SJCRH30 (cell line): ENCODE data around the gene AP3B2. TPM values are rescaled to one million over a fixed set of nuclear protein-coding genes. Genes with fewer than 3 reads are reported as not detected.

ENCODE experiments used
- DNase-seq, 2 experiments: peaks; one replicate each; pipeline ENCODE4 v3.0.0-alpha.2; 2015 to 2020
- H3K27ac ChIP-seq: fragments of 250-450 bp; sonication (Bioruptor Pico); 2 replicates; pipeline ENCODE4 v1.5.1; 2020; ENCODE audit warnings: mild to moderate bottlenecking, moderate library complexity
- H3K27me3 ChIP-seq: fragments of 250-450 bp; sonication (Bioruptor Pico); 2 replicates; pipeline ENCODE4 v1.5.1; 2020; ENCODE audit warnings: mild to moderate bottlenecking, moderate library complexity
- H3K36me3 ChIP-seq: fragments of 250-450 bp; sonication (Bioruptor Pico); 2 replicates; pipeline ENCODE4 v1.5.1; 2020; ENCODE audit warnings: mild to moderate bottlenecking, moderate library complexity
- H3K4me1 ChIP-seq: fragments of 250-450 bp; sonication (Bioruptor Pico); 2 replicates; pipeline ENCODE4 v1.5.1; 2020; ENCODE audit warnings: mild to moderate bottlenecking, moderate library complexity
- H3K4me3 ChIP-seq: fragments of 250-450 bp; sonication (Bioruptor Pico); 2 replicates; pipeline ENCODE4 v1.5.1; 2020; ENCODE audit warnings: mild to moderate bottlenecking, moderate library complexity
- H3K9me3 ChIP-seq: fragments of 250-450 bp; sonication (Bioruptor Pico); replicated peaks from 2 replicates; pipeline ENCODE4 v1.5.1; 2020; ENCODE audit warnings: mild to moderate bottlenecking, moderate library complexity
- total RNA-seq: library from RNA; depleted of rRNA; stranded (reverse); fragments of >200 nt; shearing (Covaris generic); gene quantifications from 2 replicates; pipeline ENCODE4 v1.2.3, GENCODE V29; 2014; rRNA removed

AP3B2 gene
- total RNA-seq, 1 experiment from 2014 or later: not detected

- H3K4me3 ChIP-seq: no peak overlapping the region
- 0 out of 2 replicates have a peak, but pooled peaks cover 4% of the 10 kb centered on the region for H3K27me3 ChIP-seq
- DNase-seq: no peak
- no peaks in the 10 kb centered on the region for H3K4me1 ChIP-seq
- H3K9me3 ChIP-seq: no peaks in the 10 kb centered on the region
- no peak overlapping the region for H3K27ac ChIP-seq
- no peaks in the 10 kb centered on the region for H3K36me3 ChIP-seq
Measured at GRCh38 chr15:82624438-82624837, 85.2 kb downstream of the AP3B2 start.

- Histone ChIP-seq H3K27me3 (0 out of 2 replicates have a peak, but pooled peaks cover 4% of the 10 kb centered on the region), H3K27ac (no peak overlapping the region), H3K4me1 (no peaks in the 10 kb centered on the region), H3K9me3 (no peaks in the 10 kb centered on the region), H3K36me3 (no peaks in the 10 kb centered on the region), H3K4me3 (no peak overlapping the region)
- DNase-seq: no peak
Measured at GRCh38 chr15:82624008-82624407, 85.7 kb downstream of the AP3B2 start.

GRCh38 chr15:82621970-82622369 is 87.7 kb downstream of the AP3B2 start:
- Histone ChIP-seq H3K36me3 (no peaks in the 10 kb centered on the region), H3K27ac (no peak overlapping the region), H3K4me1 (no peaks in the 10 kb centered on the region), H3K27me3 (0 out of 2 replicates have a peak, but pooled peaks cover 8% of the 10 kb centered on the region), H3K4me3 (no peak overlapping the region), H3K9me3 (no peaks in the 10 kb centered on the region)
- no peak for DNase-seq

- 0 out of 2 replicates have a peak, but pooled peaks cover 4% of the 10 kb centered on the region for H3K27me3 ChIP-seq
- H3K27ac ChIP-seq: no peak overlapping the region
- H3K4me1 ChIP-seq: no peaks in the 10 kb centered on the region
- H3K9me3 ChIP-seq: no peaks in the 10 kb centered on the region
- H3K4me3 ChIP-seq: no peak overlapping the region
- H3K36me3 ChIP-seq: no peaks in the 10 kb centered on the region
- DNase-seq: no peak
Measured at GRCh38 chr15:82613747-82614146, 95.9 kb downstream of the AP3B2 start.

- H3K9me3 ChIP-seq: no peaks in the 10 kb centered on the region
- no peaks in the 10 kb centered on the region for H3K4me1 ChIP-seq
- no peaks in the 10 kb centered on the region for H3K36me3 ChIP-seq
- no peaks in the 10 kb centered on the region for H3K27me3 ChIP-seq
- no peak for DNase-seq
- no peak overlapping the region for H3K27ac ChIP-seq
- no peak overlapping the region for H3K4me3 ChIP-seq
Measured at GRCh38 chr15:82611348-82611747, 98.3 kb downstream of the AP3B2 start.

Other genes with a start within 250 kb of the AP3B2 start
- gene RPS17, start 169.4 kb downstream of the AP3B2 start, total RNA-seq: 5,360 and 5,605 TPM in 2 replicates
- gene CPEB1, start 62.5 kb downstream of the AP3B2 start, total RNA-seq: 0.04 and 0.13 TPM in 2 replicates
- 0.06 TPM in 1 of 2 replicates, not detected in the other for gene FSD2, start 96.2 kb upstream of the AP3B2 start, total RNA-seq
- gene WHAMM, start 99.8 kb upstream of the AP3B2 start, total RNA-seq: 3.4 and 5.2 TPM in 2 replicates
- 6.8 and 7.3 TPM in 2 replicates for gene HOMER2, start 242.8 kb upstream of the AP3B2 start, total RNA-seq